Stimulated activated CD8-positive, alpha-beta memory T cell treated with anti-CD3 and anti-CD28 coated beads, Interleukin-4, amount 100 ng/mL, for 1 hour (primary cell): ENCODE data around the gene TTI1.

Source experiments
- DNase-seq, 2 donors: peaks; one replicate each; pipeline ENCODE4 v3.0.0-alpha.2; 2020; ENCODE audit warnings: low read depth in 2 of 2, low spot score in 1 of 2

The TTI1 gene

DNA sequence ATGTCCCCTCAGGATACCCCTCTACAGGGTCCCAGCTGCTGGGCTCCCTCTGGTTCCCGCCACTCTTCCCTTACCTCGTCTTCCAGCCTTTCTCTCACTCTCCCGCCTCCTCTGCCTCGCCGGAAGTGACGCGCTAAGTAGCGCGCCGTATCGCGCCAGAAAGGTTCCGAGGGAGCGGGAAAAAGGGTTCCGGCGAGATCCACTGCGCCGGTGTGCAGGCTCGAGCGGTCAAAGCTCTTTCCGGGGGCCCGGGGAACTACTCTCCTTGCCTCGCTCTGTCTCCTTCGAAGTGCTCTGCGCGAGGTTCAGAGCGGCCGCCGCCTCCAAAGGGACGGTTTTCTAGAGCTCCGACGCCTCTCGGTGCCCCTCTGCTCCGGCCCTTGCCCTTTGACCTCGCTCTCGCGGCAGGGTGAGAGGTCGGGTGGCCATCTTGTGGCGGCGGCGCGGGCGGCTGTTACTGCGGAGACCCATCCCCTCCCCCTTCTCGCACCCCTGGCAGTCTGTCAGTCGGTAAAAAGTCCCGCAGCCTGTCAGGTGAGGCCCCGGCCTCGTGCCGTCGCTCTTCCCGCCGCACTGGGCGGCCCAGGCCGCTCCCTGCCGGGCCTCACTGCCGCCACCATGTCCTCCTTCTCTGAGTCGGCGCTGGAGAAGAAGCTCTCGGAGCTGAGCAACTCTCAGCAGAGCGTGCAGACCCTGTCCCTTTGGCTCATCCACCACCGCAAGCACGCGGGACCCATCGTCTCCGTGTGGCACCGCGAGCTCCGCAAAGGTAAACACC, at the start of gene TTI1, which contains the start of gene RPRD1B:
Gene TTI1, minus strand, starts transcription at position 127 of the 778 bp plus-strand sequence. CDS start 19,640 bp downstream, outside the sequence.
Gene RPRD1B, plus strand, starts transcription at position 417 of the 778 bp plus-strand sequence. Its CDS starts 202 bp downstream, at position 619.
- peak; percentile 73 to 79 for DNase-seq

GRCh38 chr20:38082894-38083293, 49.6 kb upstream of the TTI1 start:
- no peak for DNase-seq

- DNase-seq, result no peak
Observed at GRCh38 chr20:38081575-38081974, 48.3 kb upstream of the TTI1 start.

- no peak for DNase-seq
Observed at GRCh38 chr20:38079353-38079752, 46.1 kb upstream of the TTI1 start.

- DNase-seq, result no peak
Observed at GRCh38 chr20:38078084-38078483, 44.8 kb upstream of the TTI1 start.

- DNase-seq, result no peak
Observed at GRCh38 chr20:38076548-38076947, 43.3 kb upstream of the TTI1 start.

- DNase-seq, result no peak
Observed at GRCh38 chr20:38075161-38075998, 42.1 kb upstream of the TTI1 start.

GRCh38 chr20:38073307-38074071, 40.2 kb upstream of the TTI1 start:
- DNase-seq, result no peak

GRCh38 chr20:38072898-38073297, 39.6 kb upstream of the TTI1 start:
- no peak for DNase-seq

- no peak for DNase-seq
Observed at GRCh38 chr20:38067717-38068365, 34.6 kb upstream of the TTI1 start.

DNA sequence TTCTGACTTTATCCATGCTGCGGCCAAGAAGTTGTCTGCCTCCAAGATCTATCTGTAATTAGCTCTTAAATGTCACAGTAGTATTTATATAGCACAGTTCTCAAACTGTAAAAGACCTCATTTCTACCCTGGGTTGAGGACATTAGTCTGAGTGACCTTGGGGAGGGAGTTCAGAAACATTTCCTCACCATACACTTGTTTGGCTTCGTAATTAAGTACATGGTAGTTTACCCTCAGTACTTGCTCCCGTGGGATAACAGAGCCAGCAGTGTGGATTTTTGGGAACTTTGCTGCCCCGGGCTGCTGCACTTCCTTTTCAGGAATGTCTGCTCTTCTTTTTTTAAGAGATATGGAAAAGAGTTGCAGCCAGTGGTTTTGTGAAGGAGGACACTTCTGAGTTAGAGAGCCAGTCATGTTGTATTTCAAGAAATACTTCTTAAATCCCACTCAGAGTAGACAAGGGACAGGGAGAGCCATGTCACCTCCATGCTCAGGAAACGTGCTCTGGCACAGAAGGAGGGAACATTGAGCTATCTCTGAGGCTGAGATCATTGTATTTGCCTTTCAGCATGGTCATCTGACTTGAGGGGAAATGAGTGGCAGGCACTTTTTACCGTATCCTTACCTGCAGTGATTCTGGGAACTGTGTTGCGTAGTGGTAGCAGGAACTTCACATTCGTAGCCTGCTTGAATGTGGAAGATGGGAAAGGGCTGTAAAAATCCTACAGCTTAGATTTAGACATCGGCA, 33.9 kb upstream of the TTI1 start:
- DNase-seq, result no peak

- no peak for DNase-seq
Observed at GRCh38 chr20:38065764-38066375, 32.6 kb upstream of the TTI1 start.

DNA sequence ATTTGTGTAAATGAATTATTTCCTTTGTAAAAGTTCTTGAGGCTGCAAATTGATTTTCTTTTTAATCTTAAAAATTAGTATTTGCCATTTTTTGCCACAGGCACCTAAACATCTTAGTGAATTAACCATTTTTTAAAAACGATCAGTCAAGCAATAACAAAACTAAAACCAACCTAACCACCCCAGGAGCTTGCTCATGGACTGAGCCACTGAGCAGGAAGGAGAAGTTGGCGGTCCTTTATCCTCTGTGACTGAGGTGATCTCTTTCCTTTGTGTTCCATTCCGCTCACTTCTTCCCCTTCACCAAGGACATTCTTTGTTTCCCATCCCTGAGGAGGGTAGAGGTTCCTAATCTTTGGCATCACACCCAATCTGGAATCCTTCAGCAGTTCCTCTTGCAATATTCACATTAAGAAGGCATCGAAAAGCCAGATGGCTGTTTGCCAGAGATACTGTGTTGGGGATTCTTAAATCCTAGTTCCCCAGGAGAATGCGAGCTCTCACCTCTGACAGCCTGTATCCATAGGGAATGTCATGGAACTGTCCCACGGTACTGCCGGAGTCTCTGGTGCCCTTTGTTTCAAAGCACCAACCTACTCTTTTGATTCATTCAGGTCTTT, 30.8 kb upstream of the TTI1 start:
- no peak for DNase-seq

DNA sequence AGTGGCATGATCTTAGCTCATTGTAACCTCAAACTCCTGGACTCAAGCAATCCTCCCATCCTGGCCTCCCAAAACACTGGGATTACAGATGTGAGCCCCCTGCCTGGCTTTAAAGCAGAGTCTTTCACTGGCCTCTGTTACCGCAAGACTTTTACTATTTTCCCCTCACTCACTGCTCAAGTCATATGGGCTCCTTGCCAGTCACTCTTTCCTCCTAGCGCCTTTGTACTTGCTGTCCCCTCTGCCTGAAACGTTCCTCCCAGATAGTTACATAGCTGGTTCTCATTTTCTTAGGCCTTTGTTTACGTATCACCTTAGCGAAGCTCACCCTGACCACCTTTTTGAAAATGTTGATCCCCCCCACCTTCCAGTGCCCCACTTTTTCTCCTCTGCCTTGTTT, 29.6 kb upstream of the TTI1 start:
- DNase-seq, result no peak

DNA sequence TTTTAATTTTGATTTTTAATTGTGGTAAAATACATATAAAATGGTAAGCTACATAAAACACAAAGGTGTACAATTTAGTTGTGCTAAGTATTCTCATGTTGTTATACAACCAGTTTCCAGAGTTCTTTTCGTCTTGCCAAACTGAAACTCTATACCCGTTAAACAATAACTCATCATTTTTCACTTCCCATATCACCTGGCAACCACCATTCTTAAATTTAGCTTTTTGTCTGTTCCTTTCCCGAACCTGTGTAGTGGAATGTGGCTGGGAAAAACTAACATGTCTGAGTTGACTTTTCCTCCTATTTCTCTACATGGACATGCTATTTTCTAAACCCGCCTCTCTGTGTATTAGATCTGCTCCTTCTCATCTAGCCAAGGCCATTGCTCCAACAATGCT, 27.9 kb upstream of the TTI1 start:
- DNase-seq, result no peak

GRCh38 chr20:38060536-38060935, 27.3 kb upstream of the TTI1 start:
- no peak for DNase-seq

DNA sequence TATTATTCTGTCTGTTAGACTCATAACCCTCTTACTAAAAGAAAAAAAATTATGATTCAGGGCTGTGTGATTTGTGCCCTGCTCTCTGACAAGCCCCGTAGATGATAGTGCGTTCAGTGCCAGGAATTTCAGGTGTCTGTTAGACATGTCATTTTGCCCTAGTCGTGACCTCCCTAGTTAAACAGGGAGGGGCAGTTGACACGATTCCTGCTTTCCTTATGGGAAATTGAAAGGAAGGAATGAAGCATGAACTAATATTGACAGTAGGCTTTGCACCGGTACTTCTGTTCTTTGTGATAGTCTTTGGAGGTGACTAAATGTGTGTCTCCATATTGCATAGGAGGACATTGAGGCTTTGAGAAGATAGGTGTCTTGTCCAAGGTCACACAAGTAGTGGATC, 26.6 kb upstream of the TTI1 start:
- no peak for DNase-seq

- DNase-seq, result peak; percentile 63 to 66
Observed at GRCh38 chr20:38057351-38057972, 24.2 kb upstream of the TTI1 start.

DNA sequence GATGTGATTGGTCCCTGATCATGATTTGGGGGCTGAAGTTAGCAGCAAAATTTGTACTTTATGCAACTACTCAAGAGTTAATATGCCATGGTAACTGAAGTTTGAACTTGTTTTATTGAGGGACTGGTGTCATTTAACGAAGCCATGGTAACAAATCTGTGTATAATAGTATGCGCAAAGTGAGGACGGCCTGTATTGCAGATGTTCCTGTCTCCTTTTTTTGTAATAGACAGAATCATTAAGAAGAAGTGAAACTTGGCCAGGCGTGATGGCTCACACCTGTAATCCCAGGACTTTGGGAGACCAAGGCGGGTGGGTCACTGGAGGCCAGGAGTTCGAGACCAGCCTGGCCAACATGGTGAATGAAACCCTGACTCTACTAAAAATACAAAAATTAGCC, 22.6 kb upstream of the TTI1 start:
- no peak for DNase-seq
